Coronary artery (tissue), 2 donors: Measurements from ENCODE around the gene ETV3.

ENCODE experiments used
- DNase-seq: peaks from one replicate; pipeline ENCODE4 v3.0.0-alpha.2; 2017; ENCODE audit warnings: low spot score
- H3K27ac ChIP-seq, 2 donors: fragments of 200-600 bp; sonication (generic); one replicate each; pipeline ENCODE4 v1.5.1; 2016 to 2019
- H3K4me3 ChIP-seq: fragments of 200-600 bp; sonication (generic); 2 replicates; pipeline ENCODE4 v1.5.1; 2016; ENCODE audit warnings: mild to moderate bottlenecking, moderate library complexity
- TF ChIP-seq, protein P1 (sequence below): fragments of 200-600 bp; sonication (generic); IDR thresholded peaks from one replicate; pipeline ENCODE4 v1.5.1; 2019; ENCODE audit warnings: antibody characterized with exemption

Gene ETV3

DNA sequence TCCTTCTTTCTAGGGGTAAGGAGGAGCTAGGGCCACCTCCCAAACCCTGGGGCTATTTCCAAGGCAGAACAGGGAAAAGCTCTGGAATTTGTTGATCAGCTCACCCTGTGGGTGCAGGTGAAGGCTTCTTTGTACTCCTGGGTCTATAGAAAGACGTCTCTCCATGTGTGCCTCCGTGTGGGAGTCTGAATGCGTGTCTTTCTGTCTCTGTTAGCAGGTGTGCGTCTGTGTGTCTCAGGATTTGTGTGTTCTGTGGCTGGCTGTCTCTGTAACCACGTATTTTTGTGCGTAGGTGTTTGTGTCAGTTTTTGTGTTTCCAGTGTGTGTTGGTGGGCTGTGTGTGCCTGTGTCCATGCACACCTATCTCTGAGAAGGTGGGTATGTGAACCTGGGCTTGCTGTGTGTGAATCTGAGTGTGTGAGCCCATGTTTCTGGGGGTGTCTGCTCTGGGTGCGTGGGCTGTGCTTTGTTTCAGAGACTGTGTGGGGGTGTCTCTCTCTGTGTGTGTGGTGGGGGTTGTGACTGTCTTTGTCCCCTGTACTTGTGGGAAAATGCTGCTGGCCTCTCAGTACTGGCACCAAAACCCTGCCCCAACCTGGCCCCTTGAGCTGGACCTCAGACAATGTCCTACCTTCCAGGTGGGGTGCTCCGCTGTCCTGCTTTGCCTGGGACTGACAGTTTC, 25.9 kb downstream of the ETV3 start:
- TF ChIP-seq, protein P1, sequence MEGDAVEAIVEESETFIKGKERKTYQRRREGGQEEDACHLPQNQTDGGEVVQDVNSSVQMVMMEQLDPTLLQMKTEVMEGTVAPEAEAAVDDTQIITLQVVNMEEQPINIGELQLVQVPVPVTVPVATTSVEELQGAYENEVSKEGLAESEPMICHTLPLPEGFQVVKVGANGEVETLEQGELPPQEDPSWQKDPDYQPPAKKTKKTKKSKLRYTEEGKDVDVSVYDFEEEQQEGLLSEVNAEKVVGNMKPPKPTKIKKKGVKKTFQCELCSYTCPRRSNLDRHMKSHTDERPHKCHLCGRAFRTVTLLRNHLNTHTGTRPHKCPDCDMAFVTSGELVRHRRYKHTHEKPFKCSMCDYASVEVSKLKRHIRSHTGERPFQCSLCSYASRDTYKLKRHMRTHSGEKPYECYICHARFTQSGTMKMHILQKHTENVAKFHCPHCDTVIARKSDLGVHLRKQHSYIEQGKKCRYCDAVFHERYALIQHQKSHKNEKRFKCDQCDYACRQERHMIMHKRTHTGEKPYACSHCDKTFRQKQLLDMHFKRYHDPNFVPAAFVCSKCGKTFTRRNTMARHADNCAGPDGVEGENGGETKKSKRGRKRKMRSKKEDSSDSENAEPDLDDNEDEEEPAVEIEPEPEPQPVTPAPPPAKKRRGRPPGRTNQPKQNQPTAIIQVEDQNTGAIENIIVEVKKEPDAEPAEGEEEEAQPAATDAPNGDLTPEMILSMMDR, result no peak
- no peak overlapping the region for H3K27ac ChIP-seq
- H3K4me3 ChIP-seq, result no peak overlapping the region
- DNase-seq, result no peak

DNA sequence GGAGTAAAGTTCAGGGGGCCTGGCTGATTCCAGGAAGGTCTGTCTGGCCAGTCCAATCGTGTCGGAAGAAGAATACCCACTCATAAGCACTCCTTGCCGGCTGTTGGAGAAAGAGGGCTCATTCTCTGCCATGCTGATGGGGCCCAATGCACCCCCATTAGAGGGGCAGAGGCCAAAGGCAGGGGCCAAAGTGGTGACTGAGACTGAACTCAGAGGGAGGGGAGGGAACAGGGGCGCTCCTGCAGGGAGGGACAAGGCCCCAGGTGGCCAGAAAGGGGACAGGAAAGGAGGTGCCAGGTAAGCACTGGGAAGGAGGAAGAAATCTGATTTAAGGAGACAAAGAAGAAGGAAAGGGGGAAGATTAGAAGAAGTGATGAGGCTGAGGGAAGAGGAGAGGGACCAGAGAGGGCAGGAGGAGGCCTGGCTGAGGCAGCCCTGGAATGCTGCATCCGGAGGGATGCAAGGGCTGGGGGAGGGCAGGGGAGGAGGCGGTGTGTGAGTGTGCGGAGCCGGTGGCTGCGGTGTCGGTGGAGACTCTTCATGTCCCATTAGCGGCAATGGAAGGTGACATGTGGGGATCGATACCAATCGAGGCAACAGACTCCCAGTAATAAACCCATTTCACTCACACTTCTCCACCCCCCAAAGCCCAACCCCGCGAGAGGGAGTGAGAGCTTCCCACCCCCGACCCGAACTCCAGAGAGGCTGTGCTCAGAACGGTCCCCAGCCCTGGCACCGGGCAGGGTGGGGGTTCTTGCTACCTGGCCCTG, 26.6 kb downstream of the ETV3 start:
- DNase-seq, result no peak
- Histone ChIP-seq H3K27ac (no peak overlapping the region), H3K4me3 (no peak overlapping the region)
- TF ChIP-seq, protein P1, result no peak

DNA sequence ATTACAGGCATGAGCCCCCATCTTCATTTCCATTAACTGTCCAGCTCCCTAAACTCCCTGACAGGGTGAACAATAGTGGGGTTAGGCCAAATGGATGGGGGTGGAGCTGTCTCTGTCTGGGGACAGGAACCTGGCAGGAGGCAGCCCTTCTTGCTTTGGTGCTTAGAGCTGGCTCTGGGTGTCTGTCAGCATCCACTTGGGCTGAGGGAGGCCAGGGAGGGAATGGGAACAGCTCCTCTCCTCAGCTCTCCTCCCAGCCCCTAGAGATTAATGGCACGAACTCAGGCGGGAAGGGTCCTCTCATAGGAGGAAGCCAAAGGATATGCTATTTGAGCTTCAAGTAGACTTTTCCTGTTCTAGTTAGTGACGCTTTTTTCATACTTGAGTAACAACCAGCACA, 27.5 kb downstream of the ETV3 start:
- TF ChIP-seq, protein P1, result no peak
- no peak for DNase-seq
- Histone ChIP-seq H3K27ac (no peak overlapping the region), H3K4me3 (no peak overlapping the region)

DNA sequence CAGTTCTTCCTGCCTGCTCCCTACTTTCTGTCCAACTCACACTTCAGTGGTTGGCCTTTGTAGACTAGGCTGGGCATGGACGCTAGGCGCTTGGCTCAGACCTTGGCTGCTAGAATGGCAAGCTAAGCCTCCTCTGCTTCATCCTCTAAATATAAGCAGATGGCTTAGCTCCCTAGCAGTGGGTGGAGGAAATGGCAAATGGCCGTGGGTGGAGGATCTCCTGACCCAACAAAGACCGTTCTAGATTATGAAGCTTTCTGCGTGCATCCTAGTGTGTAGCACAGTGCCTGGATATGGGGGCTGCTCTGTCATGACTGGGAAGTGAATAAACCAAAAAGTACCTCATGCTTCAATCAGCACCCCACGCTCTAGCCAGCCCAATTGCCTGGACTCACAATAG, 28.2 kb downstream of the ETV3 start:
- Histone ChIP-seq H3K4me3 (no peak overlapping the region), H3K27ac (no peak overlapping the region)
- DNase-seq, result no peak
- TF ChIP-seq, protein P1, result no peak

DNA sequence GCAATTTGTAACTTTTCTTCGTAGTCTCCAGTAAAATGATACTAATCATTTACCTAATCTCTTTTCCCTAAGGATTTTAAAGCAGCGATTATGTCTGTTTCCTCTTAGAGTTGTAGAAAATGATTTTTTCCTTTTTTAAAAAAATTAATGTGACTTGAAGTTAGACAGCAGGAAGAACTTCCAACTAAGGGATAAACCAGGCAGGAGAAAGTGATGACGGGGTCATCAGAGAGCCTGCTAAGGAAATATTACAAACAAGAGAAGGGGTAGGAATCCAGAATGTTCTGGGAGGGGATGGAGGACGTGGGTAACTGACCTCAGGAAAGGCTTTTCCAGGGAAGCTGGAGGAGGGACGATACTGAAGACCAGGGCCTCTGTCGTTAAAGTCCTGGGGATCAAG, 29.7 kb downstream of the ETV3 start:
- DNase-seq, result no peak
- no peak overlapping the region for H3K27ac ChIP-seq
- H3K4me3 ChIP-seq, result no peak overlapping the region
- TF ChIP-seq, protein P1, result no peak

DNA sequence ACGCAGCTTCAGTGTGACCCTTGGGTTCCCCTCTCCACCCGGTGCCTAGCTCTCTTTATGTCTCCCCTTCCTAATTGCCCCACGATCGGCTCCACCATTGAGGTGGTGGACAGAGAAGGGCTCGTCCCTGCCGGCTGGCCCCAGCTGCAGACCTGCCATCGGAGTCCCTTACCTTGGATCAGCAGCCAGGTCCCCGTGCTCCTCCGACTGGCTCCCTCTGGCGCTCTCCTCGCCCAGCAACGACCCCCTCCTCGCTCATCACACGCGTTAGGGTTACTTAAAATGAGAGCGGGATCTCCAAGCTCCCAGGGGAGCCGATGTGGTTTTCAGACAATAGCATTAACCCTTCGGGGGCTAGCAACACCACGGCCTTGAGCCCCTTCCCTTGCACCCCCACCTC, 30.5 kb downstream of the ETV3 start:
- TF ChIP-seq, protein P1, result no peak
- no peak overlapping the region for H3K4me3 ChIP-seq
- no peak overlapping the region for H3K27ac ChIP-seq
- DNase-seq, result no peak

DNA sequence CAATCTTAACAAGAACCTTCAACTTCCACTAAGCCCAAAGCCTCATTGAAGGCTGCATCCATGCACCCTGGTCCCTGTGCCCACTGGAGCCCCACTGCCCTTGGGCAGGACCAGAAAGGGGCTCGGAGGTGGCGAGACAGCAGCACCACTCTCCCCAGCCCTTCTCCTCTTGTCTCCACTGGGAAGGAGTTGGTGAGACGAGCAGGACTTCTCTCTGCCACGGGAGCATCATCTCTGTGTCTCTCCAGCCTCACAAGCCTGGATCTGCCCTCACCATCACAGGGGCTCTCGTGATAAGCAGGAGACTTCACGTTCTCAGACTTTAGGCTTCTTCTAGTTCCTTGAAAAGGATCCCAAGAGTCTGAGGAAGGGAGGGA, 31.4 kb downstream of the ETV3 start:
- Histone ChIP-seq H3K4me3 (no peak overlapping the region), H3K27ac (no peak overlapping the region)
- no peak for DNase-seq
- TF ChIP-seq, protein P1, result no peak
